Measurements from ENCODE around the gene TUBA3D. TPM values are rescaled to one million over a fixed set of nuclear protein-coding genes. Genes with fewer than 3 reads are reported as not detected.
"Not testable (repeated sequence)": the region's sequence is repeated elsewhere in the genome, so short reads cannot be mapped to it uniquely, and the experiment has no call there.

TUBA3D gene
- total and polyA plus RNA-seq, 9 of the 15 experiments (the other 6 are each of a cell fraction or from before 2014, with no cell fraction given): not detected

DNA sequence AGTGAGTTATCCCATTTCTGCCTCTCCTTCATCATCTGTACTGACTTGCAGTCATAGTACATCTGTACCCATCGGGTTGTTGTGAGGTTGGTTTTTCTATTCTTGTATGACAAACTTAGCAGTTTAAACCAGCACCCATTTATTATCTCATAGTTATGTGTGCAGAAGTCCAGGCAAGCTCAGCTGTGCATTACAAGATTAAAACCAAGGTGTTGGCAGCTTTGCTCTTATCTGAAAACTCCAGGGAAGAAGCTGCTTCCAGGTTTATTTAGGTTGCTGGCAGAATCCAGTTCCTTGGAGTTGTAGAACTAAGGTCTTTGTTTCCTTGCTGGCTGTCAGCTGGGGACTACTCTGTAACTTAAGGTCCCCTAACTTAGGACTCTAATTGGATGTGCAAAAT lies 19.6 kb downstream of the TUBA3D start:
- H3K27ac ChIP-seq (ENCODE audit: extremely low read depth, low read depth, low read length); H3K9me1 ChIP-seq (ENCODE audit: control insufficient read depth, insufficient read depth, low read length); ATAC-seq; H3K27me3 ChIP-seq (ENCODE audit: control insufficient read depth in 2 of 2, insufficient read depth in 2 of 2, low read length in 2 of 2); H4K20me1 ChIP-seq (replicated peaks; ENCODE audit: control insufficient read depth, insufficient read depth, low read length); intact Hi-C loops (cut with micrococcal nuclease); H3K9ac ChIP-seq (ENCODE audit: insufficient read depth in 1 of 2, low read depth in 2 of 2, low read length in 2 of 2); H2AFZ ChIP-seq (ENCODE audit: low read depth, low read length); H3K4me2 ChIP-seq (ENCODE audit: insufficient read depth, low read length); H3K9me3 ChIP-seq (replicated peaks; ENCODE audit: control insufficient read depth, insufficient read depth, low read depth, low read length); FAIRE-seq; H3K4me3 ChIP-seq; in situ Hi-C loops (cut with MboI); BruUV-seq (replicated peaks); CTCF ChIA-PET (ENCODE audit: low intra/inter-chr PET ratio); TF ChIP-seq TEAD4 (CRISPR knock-in tag; IDR thresholded peaks at IDR 0.05; ENCODE audit: borderline replicate concordance): not testable (repeated sequence)
- peaks cover 40% of the 10 kb centered on the region; the same call in 2 of the 3 replicates for H3K36me3 ChIP-seq (ENCODE audit: control insufficient read depth, insufficient read depth, low read length)
- peak in 1 of 4 experiments; percentile 40 for DNase-seq (ENCODE audit: extremely low read depth in 1 of 4, low spot score in 3 of 4)
- 29% methylated on average over 1 of the region's 1 CpG for WGBS (ENCODE audit: insufficient coverage, low coverage, missing lambda C conversion rate)
- peaks cover 6 to 22% of the 10 kb centered on the region in 2 experiments; a peak in 4 of 5 replicates for H3K4me1 ChIP-seq (replicated peaks in 1 of 2; ENCODE audit: control insufficient read depth in 2 of 2, insufficient read depth in 2 of 2, low read length in 2 of 2)
- H3K79me2 ChIP-seq (ENCODE audit: control insufficient read depth, insufficient read depth, low read length): peaks cover 76% of the 10 kb centered on the region
- POLR2A ChIA-PET: interaction anchor here (0.6 to 0.8 kb wide), 2 partner anchors 9 to 87 kb away, joined by 3 read pairs; no protein-coding TSS in a partner anchor
- TF ChIP-seq TCF3 (CRISPR knock-in tag; IDR thresholded peaks at IDR 0.05): peak; percentile 73
- TF ChIP-seq TAL1 (IDR thresholded peaks at IDR 0.05): peak; percentile 55
- TF ChIP-seq MTA2 (IDR thresholded peaks at IDR 0.05; ENCODE audit: low read depth): 0 out of 2 replicates have a peak, but pooled peaks have one; percentile 18
- peak; percentile 25; the same call in 1 of the 2 replicates for TF ChIP-seq NCOR1 (IDR thresholded peaks at IDR 0.05)
- peak; percentile 21; the same call in 1 of the 2 replicates for TF ChIP-seq GATA2 (CRISPR knock-in tag; IDR thresholded peaks at IDR 0.05)
- TF ChIP-seq CBFA2T3 (IDR thresholded peaks at IDR 0.05): peak; percentile 74
- TF ChIP-seq CBFA2T2 (conservative IDR thresholded peaks at IDR 0.05): peak; percentile 57; the same call in 1 of the 2 replicates
- peak; percentile 46; the same call in 1 of the 2 replicates for TF ChIP-seq TEAD4 (IDR thresholded peaks at IDR 0.05; ENCODE audit: low read length)

- H3K4me3 ChIP-seq; H3K27me3 ChIP-seq (ENCODE audit: control insufficient read depth in 2 of 2, insufficient read depth in 2 of 2, low read length in 2 of 2); FAIRE-seq; H4K20me1 ChIP-seq (replicated peaks; ENCODE audit: control insufficient read depth, insufficient read depth, low read length); BruUV-seq (replicated peaks); H3K4me2 ChIP-seq (ENCODE audit: insufficient read depth, low read length); ATAC-seq; POLR2A ChIA-PET; H3K9me3 ChIP-seq (replicated peaks; ENCODE audit: control insufficient read depth, insufficient read depth, low read depth, low read length); H3K4me1 ChIP-seq (replicated peaks in 1 of 2; ENCODE audit: control insufficient read depth in 2 of 2, insufficient read depth in 2 of 2, low read length in 2 of 2); H2AFZ ChIP-seq (ENCODE audit: low read depth, low read length); intact Hi-C loops (cut with micrococcal nuclease); DNase-seq (ENCODE audit: extremely low read depth in 1 of 4, low spot score in 3 of 4); in situ Hi-C loops (cut with MboI); H3K9ac ChIP-seq (ENCODE audit: insufficient read depth in 1 of 2, low read depth in 2 of 2, low read length in 2 of 2); H3K27ac ChIP-seq (ENCODE audit: extremely low read depth, low read depth, low read length); CTCF ChIA-PET (ENCODE audit: low intra/inter-chr PET ratio); H3K9me1 ChIP-seq (ENCODE audit: control insufficient read depth, insufficient read depth, low read length): not testable (repeated sequence)
- 92% methylated on average over 7 of the region's 8 CpGs for WGBS (ENCODE audit: insufficient coverage, low coverage, missing lambda C conversion rate)
- Histone ChIP-seq H3K79me2 (ENCODE audit: control insufficient read depth, insufficient read depth, low read length) (peaks cover 51% of the 10 kb centered on the region), H3K36me3 (ENCODE audit: control insufficient read depth, insufficient read depth, low read length) (peaks cover 66% of the 10 kb centered on the region; the same call in 2 of the 3 replicates)
These were observed 22.5 kb downstream of the TUBA3D start for GRCh38 chr2:131498321-131498973.

GRCh38 chr2:131503587-131503986 lies 27.7 kb downstream of the TUBA3D start:
- whole genome bisulfite sequencing (ENCODE audit: insufficient coverage, low coverage, missing lambda C conversion rate): 91% methylated on average over 3 of the region's 4 CpGs
- H3K4me1 ChIP-seq (replicated peaks in 1 of 2; ENCODE audit: control insufficient read depth in 2 of 2, insufficient read depth in 2 of 2, low read length in 2 of 2); H3K79me2 ChIP-seq (ENCODE audit: control insufficient read depth, insufficient read depth, low read length); H2AFZ ChIP-seq (ENCODE audit: low read depth, low read length); H3K9me1 ChIP-seq (ENCODE audit: control insufficient read depth, insufficient read depth, low read length); H3K27ac ChIP-seq (ENCODE audit: extremely low read depth, low read depth, low read length); FAIRE-seq; H3K9ac ChIP-seq (ENCODE audit: insufficient read depth in 1 of 2, low read depth in 2 of 2, low read length in 2 of 2); H3K4me2 ChIP-seq (ENCODE audit: insufficient read depth, low read length); ATAC-seq; H3K9me3 ChIP-seq (replicated peaks; ENCODE audit: control insufficient read depth, insufficient read depth, low read depth, low read length); intact Hi-C loops (cut with micrococcal nuclease); DNase-seq (ENCODE audit: extremely low read depth in 1 of 4, low spot score in 3 of 4); H4K20me1 ChIP-seq (replicated peaks; ENCODE audit: control insufficient read depth, insufficient read depth, low read length); H3K27me3 ChIP-seq (ENCODE audit: control insufficient read depth in 2 of 2, insufficient read depth in 2 of 2, low read length in 2 of 2); BruUV-seq (replicated peaks); H3K4me3 ChIP-seq; CTCF ChIA-PET (ENCODE audit: low intra/inter-chr PET ratio): not testable (repeated sequence)
- H3K36me3 ChIP-seq (ENCODE audit: control insufficient read depth, insufficient read depth, low read length): peaks cover 94% of the 10 kb centered on the region; the same call in 2 of the 3 replicates
- POLR2A ChIA-PET: interaction anchor here (0.6 kb wide), 1 partner anchor 1095 kb away, joined by 3 read pairs; no protein-coding TSS in a partner anchor
- in situ Hi-C loops (cut with MboI): loop anchor here (25.0 kb wide), 1 partner anchor 1166 kb away; the partner anchor contains the start of gene IMP4

All from K562 (cell line).